Vagina (tissue), 2 donors: ENCODE data around the gene PHLPP1.

ENCODE experiments used
- CTCF ChIP-seq, 3 experiments: fragments of 450-650 bp in 2 of 3; fragments of 200-600 bp in 1 of 3; sonication (generic) in 1 of 3; IDR thresholded peaks; one replicate each; pipeline ENCODE4 v1.5.1; 2017 to 2019; ENCODE audit warnings: antibody characterized with exemption in 3 of 3, mild to moderate bottlenecking in 2 of 3, moderate library complexity in 2 of 3
- POLR2A ChIP-seq, 2 donors: fragments of 450-650 bp; IDR thresholded peaks; one replicate each; pipeline ENCODE4 v1.6.1; 2017; ENCODE audit warnings: antibody characterized with exemption in 2 of 2, mild to moderate bottlenecking in 2 of 2, moderate library complexity in 2 of 2
- POLR2AphosphoS5 ChIP-seq, 2 donors: sonication (generic); formaldehyde crosslinking; IDR thresholded peaks; one replicate each; pipeline ENCODE4 v1.9.0; 2017; ENCODE audit warnings: antibody characterized with exemption in 2 of 2, mild to moderate bottlenecking in 2 of 2, low read depth in 1 of 2; ENCODE audit not compliant: insufficient read depth in 1 of 2

GRCh38 chr18:63016270-63016669, 300.9 kb downstream of the PHLPP1 start:
- TF ChIP-seq POLR2AphosphoS5 (IDR thresholded peaks at IDR 0.05; ENCODE audit: insufficient read depth in 1 of 2, low read depth in 1 of 2): no peak
- TF ChIP-seq POLR2A (IDR thresholded peaks at IDR 0.05): no peak
- peak in 2 of 3 experiments; percentile 69 to 75 for TF ChIP-seq CTCF (IDR thresholded peaks at IDR 0.05)
